GM19463 (cell line): ENCODE results near the gene SAC3D1.
"Not testable (repeated sequence)": the region's sequence is repeated elsewhere in the genome, so short reads cannot be mapped to it uniquely, and the experiment has no call there.

Experiments used
- ATAC-seq: cut with Tn5 transposase; IDR thresholded peaks from one replicate; pipeline ENCODE4 v1.9.1; 2021; ENCODE audit warnings: mild to moderate bottlenecking, moderate library complexity; ENCODE audit not compliant: unreplicated experiment

SAC3D1 gene

GRCh38 chr11:65023502-65023901 lies 17.5 kb upstream of the SAC3D1 start:
- not testable (repeated sequence) for ATAC-seq

- ATAC-seq, result no peak
These were observed 14.2 kb upstream of the SAC3D1 start for GRCh38 chr11:65026810-65027209.

GRCh38 chr11:65027213-65028067 lies 13.6 kb upstream of the SAC3D1 start, which contains the start of gene SNX15:
TSS of gene SNX15 (plus strand) at chr11:65027439. CDS start at chr11:65027538, 99 bp downstream.
- ATAC-seq, result peak; percentile 81

- no peak for ATAC-seq
These were observed 8.8 kb upstream of the SAC3D1 start for GRCh38 chr11:65032216-65032615.

GRCh38 chr11:65034423-65034822 lies 6.6 kb upstream of the SAC3D1 start:
- no peak for ATAC-seq

DNA sequence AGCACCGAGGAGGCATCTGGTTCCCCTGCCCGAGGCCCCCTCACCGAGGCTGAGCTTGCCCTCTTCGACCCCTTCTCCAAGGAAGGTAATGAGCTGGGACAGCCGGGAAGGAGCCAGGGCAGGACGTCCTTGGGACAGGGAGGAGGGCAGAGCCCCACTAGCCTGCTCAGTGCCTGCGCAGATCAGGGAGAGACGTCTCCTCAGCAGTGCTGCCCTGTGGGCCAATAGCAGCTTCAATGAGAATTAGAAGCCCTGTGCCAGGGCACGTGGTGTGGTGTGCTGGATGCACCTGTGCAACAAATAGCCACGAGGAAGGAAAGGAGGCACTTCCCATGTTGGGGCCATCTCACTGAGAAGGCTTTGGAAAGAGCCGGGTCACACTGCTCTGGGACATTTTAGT lies 5.4 kb upstream of the SAC3D1 start:
- ATAC-seq, result no peak

GRCh38 chr11:65036931-65037330 lies 4.1 kb upstream of the SAC3D1 start:
- no peak for ATAC-seq

DNA sequence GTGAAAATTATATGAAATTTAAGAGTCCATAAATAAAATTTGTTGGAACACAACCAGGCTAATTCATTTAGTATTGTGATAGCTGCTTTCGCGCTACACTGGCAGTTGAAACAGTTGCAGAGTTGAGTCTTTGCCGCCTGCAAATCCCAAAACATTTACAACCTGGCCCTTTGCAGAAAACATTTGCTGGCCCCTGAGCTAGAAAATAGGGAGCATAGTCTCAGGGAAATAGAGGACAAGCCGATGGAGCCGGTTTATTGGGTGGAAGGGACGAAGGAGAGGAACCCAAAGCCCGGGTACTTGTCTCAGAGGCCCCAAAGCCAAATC lies 527 bp upstream of the SAC3D1 start:
- ATAC-seq, result no peak

GRCh38 chr11:65042891-65043290 lies 1.9 kb downstream of the SAC3D1 start:
- no peak for ATAC-seq

DNA sequence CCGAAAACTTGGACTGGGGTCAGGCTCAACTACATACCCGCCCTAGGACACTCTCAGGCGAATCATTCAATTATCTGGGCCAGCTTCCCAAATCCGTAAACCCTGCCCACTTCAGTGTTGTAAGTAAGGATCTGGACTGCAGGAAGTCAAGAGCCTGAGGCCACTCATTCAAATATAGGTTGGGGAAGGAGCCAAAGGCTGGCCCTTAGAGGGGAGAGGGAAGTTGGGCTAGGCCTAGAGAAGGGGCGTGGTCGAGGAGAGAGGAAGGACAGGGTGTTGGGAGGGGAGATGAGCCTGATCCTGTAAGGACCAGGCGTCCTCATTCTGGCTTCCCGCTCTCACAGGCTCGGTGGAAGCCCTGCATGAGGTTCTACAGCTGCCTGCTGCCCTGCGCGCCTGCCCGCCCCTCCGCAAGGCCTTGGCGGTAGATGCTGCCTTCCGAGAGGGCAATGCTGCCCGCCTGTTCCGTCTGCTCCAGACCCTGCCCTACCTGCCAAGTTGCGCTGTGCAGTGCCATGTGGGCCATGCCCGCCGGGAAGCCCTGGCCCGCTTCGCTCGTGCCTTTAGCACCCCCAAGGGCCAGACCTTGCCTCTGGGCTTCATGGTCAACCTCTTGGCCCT lies 3.0 kb downstream of the SAC3D1 start:
- no peak for ATAC-seq

- no peak for ATAC-seq
These were observed 4.1 kb downstream of the SAC3D1 start for GRCh38 chr11:65045061-65045460.

DNA sequence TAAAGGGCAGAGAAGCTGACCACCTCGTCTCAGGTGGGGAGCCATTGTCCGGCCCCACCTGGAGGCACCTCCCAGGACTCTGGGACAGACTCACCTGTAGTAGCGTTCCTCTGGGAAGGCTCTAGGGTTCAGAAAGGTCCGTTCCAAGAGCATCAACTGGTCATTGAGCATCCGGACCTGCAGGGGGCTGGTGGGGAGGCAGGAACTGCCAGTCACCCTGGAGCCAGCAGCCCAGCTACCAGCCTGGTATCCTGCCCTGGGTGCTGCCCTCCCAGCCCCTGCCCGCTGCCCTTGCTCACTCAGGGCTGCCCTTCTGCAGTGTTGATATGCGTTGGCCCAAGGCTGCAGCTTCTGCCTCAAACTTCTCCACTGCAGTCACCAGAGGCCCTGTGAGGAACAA lies 4.7 kb downstream of the SAC3D1 start:
- no peak for ATAC-seq

- no peak for ATAC-seq
These were observed 6.8 kb downstream of the SAC3D1 start for GRCh38 chr11:65047581-65048422.

- ATAC-seq, result no peak
These were observed 10.4 kb downstream of the SAC3D1 start for GRCh38 chr11:65051398-65051858.

DNA sequence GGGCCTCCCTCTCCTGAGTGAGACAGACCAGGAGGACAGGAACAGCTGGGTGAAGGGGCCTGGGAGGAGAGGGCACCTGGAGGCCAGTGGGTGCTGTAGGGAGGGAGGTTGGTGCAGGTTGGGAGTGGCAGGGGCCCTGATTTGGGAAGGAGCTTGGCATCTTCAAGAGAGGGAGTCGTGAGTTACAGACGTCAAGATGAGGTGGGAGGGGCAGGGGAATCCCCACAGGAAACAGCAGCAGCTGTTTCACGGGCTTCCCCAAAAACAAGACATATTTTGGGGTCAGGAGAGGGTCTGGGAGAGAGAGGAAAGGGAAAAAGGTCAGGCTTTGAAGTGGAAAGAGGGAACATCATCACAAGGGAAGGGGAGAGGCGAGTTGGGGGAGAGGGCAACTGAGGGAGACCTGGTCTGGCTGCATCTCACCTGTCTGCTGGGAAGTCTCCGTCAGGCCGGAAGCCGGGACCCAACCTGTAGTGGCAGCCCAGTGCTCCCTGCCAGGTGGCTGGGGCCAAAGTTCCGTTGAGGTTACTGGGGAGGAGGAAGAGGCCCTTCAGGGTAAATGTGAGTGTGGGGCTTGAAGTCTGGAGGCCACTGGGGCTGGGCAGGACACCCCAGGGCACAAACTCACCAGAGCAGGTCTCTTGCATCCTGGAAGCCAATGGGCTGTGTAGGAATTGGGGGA lies 13.0 kb downstream of the SAC3D1 start:
- ATAC-seq, result no peak

GRCh38 chr11:65055538-65055937 lies 14.5 kb downstream of the SAC3D1 start:
- ATAC-seq, result no peak

DNA sequence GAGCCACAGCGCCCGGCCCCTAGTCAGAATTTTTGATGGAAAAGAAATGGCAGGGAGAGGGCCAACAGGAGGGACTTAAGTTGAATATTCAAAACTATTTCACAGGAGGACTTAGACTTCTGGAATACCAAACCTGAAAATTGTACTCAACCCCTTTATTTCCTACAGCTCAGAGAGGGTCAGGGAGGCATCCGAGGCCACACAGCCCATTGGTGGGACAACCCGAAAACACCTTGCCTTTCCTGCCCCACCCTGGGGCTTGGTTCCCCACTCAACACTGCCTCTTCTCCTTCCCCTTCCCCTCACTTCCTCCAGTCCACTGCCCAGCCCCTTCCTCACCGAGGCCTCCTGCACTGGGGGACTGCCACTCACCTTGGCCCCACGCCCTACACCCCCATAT lies 16.0 kb downstream of the SAC3D1 start:
- no peak for ATAC-seq

DNA sequence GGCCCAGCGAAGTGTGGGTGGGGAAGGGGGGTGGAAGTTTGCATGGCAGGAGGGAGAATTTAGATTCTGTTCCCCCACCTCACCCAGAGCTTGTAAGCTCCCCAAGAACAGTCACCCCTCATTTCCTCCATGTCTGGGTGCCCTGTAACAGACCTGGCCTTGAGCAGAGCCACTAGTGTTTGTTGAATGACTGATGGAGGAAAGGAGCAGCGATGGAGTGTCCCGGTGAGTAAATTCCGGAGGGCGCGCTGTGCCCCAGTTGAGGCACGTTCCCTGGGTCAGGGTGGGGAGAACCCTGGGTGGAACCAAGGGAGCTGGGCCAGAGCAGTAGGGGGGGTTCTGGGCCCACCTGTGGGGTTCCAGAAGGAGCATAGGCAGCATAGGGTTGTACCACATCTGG lies 16.5 kb downstream of the SAC3D1 start:
- ATAC-seq, result no peak

- ATAC-seq, result no peak
These were observed 17.0 kb downstream of the SAC3D1 start for GRCh38 chr11:65058012-65058411.

DNA sequence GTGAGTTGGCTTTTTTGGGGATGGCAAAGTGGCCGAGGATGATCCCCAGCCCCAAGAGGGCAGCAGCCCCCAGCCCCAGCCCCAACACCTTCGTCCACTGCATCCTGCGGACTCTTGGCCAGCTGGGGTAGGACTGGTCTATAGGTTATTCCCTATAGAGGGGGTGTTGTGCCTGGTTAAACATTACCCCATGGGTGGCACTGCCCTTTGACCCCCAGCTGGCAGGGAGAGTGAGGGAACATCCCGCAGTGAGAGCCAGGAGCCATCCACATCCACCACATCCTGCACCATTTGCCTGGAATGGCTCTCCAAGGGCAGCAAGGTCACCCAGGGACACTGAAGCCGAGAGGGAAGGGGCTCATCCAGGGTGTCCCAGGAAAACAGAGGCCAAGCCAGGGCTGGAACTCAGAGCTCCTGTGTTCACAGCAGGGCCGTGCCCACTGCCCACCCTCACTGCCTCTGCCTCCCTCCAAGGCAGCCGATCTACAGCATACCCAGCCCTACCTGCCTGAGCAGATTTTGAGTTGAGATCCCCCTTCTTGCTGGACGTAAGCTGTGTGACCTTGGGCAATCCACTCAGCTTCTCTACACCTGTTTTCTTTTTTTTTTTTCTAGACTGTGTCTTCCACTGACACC lies 17.5 kb downstream of the SAC3D1 start, which contains the start of gene NAALADL1:
Gene NAALADL1, minus strand, starts transcription at position 135 of the 636 bp plus-strand sequence. Its CDS starts 32 bp downstream, at position 103.
- ATAC-seq, result no peak
